Heart left ventricle (tissue), 13 donors: ENCODE measurements around the gene BNIPL.

Experiments used
- CTCF ChIP-seq, 12 donors: fragments of 200-600 bp; sonication (generic) in 4 of 12; IDR thresholded peaks; one replicate each; pipeline versions ENCODE4 v1.5.0 to v1.8.0; 2018 to 2022; ENCODE audit warnings: antibody characterized with exemption in 12 of 12, mild to moderate bottlenecking in 5 of 12
- POLR2A ChIP-seq, 2 donors: fragments of 450-650 bp; IDR thresholded peaks; one replicate each; pipeline ENCODE4 v1.6.1; 2017; ENCODE audit warnings: antibody characterized with exemption in 2 of 2, mild to moderate bottlenecking in 2 of 2, moderate library complexity in 2 of 2
- donor health status: ischemic (EF 13 %, LVEDD 7.1; RV severe dilation, severe dysfunction).
- donor health status: DM: no; HTN: yes; CAD: no.
- donor health status: DM: no; HTN: no; CAD: no.
- donor health status: ischemic (EF 25% LVEDD 6.9; RV normal size, moderate dysfunction).
- donor health status: ischemic (EF 25% LVEDD 5.7; RV mildly dilated, moderate dysfunction).
- donor health status: ischemic (EF 35%, LVEDD 5.7; RV mildly dilated, moderate dysfunction).
- donor health status: nonischemic (EF 11% LVEDD 7.7; RV severe dilation, severe dysfunction).
- donor health status: DM: yes; HTN: yes; CAD: no.
- donor health status: PGD.
- donor health status: ischemic (EF 29% LVEDD 5.4; RV normal size, mild dysfunction).
- donor health status: nonischemic (EF 23%, LVEDD 6.1; RV moderate dilation, normal function).

- TF ChIP-seq CTCF (IDR thresholded peaks at IDR 0.05) (peak in 3 of 12 donors; percentile 11 to 17 (median 13)), POLR2A (IDR thresholded peaks at IDR 0.05) (peak in 1 of 2 donors; percentile 43)
Measured at GRCh38 chr1:151013518-151013917, 22.9 kb upstream of the BNIPL start.
